Esophagus squamous epithelium (tissue), 4 donors: ENCODE measurements around the gene NISCH.
A peak's percentile ranks its signal among the peaks of the same experiment; 100 is the strongest.

Source experiments
- CTCF ChIP-seq, 6 experiments: fragments of 450-650 bp in 4 of 6; fragments of 200-600 bp in 2 of 6; sonication (generic) in 2 of 6; IDR thresholded peaks; one replicate each; pipeline ENCODE4 v1.5.1; 2016 to 2019; ENCODE audit warnings: antibody characterized with exemption in 6 of 6, mild to moderate bottlenecking in 4 of 6, moderate library complexity in 4 of 6
- POLR2A ChIP-seq, 4 donors: fragments of 450-650 bp; IDR thresholded peaks; one replicate each; pipeline ENCODE4 v1.6.1; 2017; ENCODE audit warnings: antibody characterized with exemption in 4 of 4, mild to moderate bottlenecking in 4 of 4, moderate library complexity in 3 of 4

- TF ChIP-seq POLR2A (IDR thresholded peaks at IDR 0.05) (no peak), CTCF (IDR thresholded peaks at IDR 0.05) (peak in 2 of 6 experiments; percentile 2 to 26)
Measured at GRCh38 chr3:52537165-52537620, 81.8 kb downstream of the NISCH start.
